RWPE1 (cell line): ENCODE results near the gene ZXDC.

Source experiments
- CTCF ChIA-PET: fragments of 350-600 bp; sonication (Branson Sonifier 250); formaldehyde crosslinking; extraction: SDS; loops from one replicate; lab custom pipeline; 2021; lab: Yijun Ruan, JAX
- POLR2A ChIA-PET: fragments of 400-600 bp; formaldehyde crosslinking; extraction: SDS; loops from one replicate; lab custom pipeline; 2020; ENCODE audit warnings: antibody characterized with exemption; ENCODE audit not compliant: low non-redundant PET; lab: Yijun Ruan, JAX
- DNase-seq: peaks from one replicate; pipeline ENCODE4 v3.0.0; 2012; ENCODE audit warnings: low spot score
- H3K27ac ChIP-seq: fragments of 450-650 bp; 2 replicates; pipeline ENCODE4 v1.5.1; 2017
- TF ChIP-seq, protein P1 (sequence below): fragments of 450-650 bp; conservative IDR thresholded peaks from 2 replicates; pipeline ENCODE4 v1.5.1; 2017; ENCODE audit warnings: low read depth, mild to moderate bottlenecking

Gene ZXDC

DNA sequence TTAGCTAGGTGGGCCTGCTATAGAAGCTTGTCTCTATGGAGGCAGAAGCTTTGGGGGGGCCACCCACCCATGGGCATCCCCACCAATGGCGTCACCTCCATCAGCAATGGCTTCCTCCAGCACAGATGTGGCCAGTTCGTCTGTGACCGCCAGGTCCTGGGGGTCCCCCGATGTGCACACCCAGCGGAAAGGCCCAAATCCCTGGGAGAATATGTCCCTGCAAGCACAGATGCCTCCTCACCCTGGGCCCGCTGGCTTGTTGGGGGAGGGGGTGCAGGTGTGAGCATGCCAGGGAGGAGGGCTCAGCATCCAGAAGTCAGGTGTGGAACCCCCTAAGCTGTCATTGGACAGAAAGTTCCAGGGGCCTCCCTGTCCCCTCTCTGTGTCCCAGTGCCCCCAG is 22.3 kb upstream of the ZXDC start:
- no peak for DNase-seq
- TF ChIP-seq, protein P1, sequence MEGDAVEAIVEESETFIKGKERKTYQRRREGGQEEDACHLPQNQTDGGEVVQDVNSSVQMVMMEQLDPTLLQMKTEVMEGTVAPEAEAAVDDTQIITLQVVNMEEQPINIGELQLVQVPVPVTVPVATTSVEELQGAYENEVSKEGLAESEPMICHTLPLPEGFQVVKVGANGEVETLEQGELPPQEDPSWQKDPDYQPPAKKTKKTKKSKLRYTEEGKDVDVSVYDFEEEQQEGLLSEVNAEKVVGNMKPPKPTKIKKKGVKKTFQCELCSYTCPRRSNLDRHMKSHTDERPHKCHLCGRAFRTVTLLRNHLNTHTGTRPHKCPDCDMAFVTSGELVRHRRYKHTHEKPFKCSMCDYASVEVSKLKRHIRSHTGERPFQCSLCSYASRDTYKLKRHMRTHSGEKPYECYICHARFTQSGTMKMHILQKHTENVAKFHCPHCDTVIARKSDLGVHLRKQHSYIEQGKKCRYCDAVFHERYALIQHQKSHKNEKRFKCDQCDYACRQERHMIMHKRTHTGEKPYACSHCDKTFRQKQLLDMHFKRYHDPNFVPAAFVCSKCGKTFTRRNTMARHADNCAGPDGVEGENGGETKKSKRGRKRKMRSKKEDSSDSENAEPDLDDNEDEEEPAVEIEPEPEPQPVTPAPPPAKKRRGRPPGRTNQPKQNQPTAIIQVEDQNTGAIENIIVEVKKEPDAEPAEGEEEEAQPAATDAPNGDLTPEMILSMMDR = no peak
- CTCF ChIA-PET = no interaction called here
- POLR2A ChIA-PET = no interaction called here
- no peak overlapping the region for H3K27ac ChIP-seq

DNA sequence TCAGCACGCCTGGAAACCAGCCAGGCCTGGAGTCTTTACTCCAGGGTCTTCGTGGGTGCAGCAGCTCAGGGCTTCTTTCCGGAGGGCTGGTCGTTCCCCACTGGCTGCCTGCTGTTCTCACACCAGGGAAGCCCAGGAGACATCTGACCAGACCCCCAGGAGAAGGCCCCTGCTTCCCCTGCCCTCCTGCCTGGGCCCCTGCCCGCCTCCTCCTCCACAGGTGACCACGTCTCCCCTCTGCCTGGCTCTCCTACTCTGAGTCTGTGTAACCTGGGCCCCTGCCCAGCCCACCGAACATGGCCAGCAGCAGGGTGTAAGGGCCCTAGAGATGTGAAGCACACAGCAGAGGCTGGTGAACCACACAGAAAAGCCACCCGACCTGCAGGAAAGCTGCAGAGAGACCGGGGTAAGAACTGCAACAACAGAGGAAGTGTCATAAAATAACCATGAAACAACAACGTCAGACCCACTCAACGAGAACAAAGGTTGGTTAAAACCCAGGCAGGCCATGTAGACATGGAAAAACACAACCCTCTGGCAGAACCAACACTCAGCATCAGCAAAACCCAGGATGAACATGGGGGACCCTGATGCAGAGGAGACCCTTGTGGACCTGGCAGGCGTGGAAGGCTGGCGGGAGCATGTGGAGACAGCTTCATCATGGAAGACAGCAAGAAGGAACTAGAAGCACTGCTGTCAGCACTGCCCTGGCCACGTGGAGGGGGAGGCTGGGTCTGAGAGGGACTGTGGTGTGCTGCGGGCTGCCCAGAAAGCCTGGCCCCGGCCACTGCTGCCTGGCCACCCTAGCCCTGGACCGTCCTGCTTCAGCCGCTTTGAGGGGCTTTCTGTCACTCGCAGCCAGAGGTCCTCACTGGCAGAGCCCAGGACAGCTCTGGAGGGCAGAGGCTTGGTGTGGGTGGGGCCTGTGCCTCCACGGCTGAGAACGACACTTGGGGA is 21.5 kb upstream of the ZXDC start:
- H3K27ac ChIP-seq = no peak overlapping the region
- ChIA-PET POLR2A (no interaction called here), CTCF (no interaction called here)
- TF ChIP-seq, protein P1 = no peak
- no peak for DNase-seq

DNA sequence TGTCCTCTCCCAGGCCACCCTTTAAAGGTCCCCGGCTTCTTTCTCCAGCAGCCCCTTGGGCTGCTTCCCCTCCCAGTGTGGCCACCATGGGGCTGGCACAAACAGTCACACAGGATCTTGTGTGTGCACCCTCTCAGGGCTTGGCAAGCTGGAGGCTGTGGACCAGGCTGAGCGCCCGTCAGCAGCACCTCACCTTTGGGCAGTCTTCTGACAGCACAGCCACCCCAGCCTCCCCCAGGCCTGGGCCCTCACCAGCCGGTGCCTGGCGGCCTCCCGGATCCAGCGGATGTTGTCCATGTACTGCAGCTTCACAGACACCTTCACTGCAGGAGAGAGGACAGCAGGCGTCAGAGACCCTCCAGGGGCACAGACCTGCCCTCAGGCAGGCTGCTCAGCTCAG is 20.1 kb upstream of the ZXDC start:
- POLR2A ChIA-PET = no interaction called here
- no peak overlapping the region for H3K27ac ChIP-seq
- TF ChIP-seq, protein P1 = no peak
- no peak for DNase-seq
- CTCF ChIA-PET = no interaction called here

DNA sequence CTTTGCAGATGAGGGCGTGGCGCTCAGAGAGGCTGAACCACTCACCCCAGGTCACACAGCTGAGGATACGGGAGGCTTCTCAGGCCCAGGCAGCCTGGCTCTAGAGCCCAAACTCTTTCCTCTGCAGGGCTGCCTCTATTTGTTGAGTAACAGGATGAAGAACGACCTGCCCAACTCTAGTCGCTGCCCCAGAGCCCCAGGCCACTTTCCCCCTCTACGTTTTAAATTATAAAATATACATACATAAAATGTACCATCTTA is 19.2 kb upstream of the ZXDC start:
- TF ChIP-seq, protein P1 = no peak
- CTCF ChIA-PET = no interaction called here

DNA sequence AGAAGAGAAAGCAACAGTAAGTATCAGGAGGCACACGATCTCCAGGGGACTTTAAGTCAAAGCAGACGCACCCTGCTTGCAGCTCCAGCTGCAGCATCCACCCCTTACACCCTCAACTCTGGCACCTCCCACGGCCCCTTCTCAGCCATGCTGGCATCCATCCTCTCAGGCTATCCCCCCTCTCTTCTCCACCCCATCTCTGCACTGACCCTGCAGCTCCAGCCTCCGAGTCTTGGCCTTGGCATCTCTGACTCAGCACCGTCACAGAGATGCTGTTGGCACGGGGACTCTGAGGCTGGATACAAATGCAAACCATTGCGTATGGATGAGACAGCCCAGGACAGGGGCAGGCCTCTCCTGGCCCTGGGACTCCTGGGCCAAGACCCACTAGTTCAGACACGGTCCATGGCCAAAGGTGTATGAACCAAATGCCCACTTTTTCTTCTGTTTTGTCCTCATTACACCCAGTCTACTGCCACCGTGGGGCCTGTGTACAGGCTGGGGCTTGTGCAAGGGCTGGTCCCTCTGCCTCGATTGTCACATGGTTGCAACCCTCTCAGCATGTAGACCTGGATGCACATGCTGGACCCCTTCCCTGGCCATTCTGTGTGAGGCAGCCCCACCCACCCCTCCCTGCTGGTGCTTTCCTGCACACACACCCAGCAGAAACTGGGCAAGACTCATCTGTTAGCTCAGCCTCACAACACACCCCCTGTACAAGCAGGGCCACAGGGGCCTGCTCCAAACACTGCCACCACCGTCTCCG is 18.7 kb upstream of the ZXDC start:
- peak overlapping the region; percentile 29 for H3K27ac ChIP-seq
- POLR2A ChIA-PET = no interaction called here
- CTCF ChIA-PET = no interaction called here
- DNase-seq = no peak
- TF ChIP-seq, protein P1 = no peak

More for the DNA sequence above, 19.2 kb upstream of the ZXDC start:
- peak overlapping the region; percentile 29 for H3K27ac ChIP-seq
- no peak for DNase-seq
- POLR2A ChIA-PET = no interaction called here

DNA sequence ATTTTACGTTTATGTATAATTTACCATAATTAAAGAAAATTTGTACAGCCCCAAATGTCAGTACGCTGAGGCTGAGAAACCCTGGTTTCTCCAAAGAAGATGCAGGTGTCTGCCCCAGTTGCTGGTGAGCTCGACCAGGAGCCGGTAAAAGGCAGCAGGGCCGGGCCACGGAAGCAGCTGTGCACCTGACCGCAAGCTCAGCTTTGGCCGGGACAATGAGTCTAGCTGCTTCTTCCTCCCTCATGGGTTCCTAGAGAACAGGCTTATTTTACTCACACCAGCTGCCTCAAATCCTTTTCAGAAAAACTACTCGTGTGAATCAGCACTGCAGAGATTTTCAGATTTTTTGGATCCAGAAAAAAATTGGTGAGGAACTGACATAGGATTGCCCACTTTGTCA is 18.0 kb upstream of the ZXDC start:
- ChIA-PET CTCF (no interaction called here), POLR2A (no interaction called here)

More for the DNA sequence above, 18.0 kb upstream of the ZXDC start:
- TF ChIP-seq, protein P1 = no peak
- peak overlapping the region; percentile 29; the same call in 1 of the 2 replicates for H3K27ac ChIP-seq
- DNase-seq = no peak
